DMS79 treated with DMSO at 0.1 percent for 48 hours (cell line): ENCODE results near the gene ZNF564.
"Not testable (repeated sequence)": the region's sequence is repeated elsewhere in the genome, so short reads cannot be mapped to it uniquely, and the experiment has no call there.

Source experiments
- DNase-seq: peaks from one replicate; lab custom pipeline; 2025; lab: John Stamatoyannopoulos, UW

The ZNF564 gene

DNA sequence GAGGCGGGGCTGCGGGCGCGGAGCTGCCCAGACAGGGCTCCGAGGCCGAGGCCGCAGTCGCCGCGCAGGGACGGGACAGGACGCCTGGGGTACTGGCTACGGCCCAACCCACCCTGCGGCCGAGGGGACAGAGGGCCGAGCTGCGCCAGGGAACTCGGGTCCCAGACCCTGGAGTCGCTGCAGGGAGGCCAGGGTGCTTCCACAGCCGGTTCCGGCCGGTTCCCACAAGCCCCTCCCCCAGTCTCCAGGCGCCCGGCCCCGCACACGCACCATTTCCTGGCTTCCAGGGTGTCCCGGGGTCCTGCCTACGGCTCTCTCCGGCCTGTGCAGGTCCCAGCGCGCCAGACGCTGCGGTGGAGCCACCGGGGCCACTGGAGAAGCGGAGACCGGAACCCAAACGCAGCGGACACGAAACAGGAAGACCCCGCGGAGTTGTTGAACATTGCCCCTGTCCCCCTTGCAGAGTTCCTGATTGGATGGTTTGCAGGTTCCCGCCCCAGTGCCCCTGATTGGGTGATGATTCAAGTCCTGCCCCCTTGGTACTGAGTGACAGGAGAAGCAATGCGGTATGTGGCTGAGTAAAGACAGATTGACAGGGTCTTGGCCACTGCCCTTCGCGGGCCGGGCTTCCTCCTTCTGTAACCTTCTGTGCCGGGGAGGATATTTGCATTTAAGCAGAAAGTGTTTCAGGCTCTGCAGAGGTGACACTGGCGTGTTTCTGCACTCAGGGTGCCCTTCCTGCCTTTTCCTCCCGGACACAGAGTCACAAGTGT is at the start of gene ZNF564:
Gene ZNF564 (minus strand): TSS at position 423 of the 773 bp plus-strand sequence. CDS start 150 bp downstream, at position 273.
- peak; percentile 100 for DNase-seq

DNA sequence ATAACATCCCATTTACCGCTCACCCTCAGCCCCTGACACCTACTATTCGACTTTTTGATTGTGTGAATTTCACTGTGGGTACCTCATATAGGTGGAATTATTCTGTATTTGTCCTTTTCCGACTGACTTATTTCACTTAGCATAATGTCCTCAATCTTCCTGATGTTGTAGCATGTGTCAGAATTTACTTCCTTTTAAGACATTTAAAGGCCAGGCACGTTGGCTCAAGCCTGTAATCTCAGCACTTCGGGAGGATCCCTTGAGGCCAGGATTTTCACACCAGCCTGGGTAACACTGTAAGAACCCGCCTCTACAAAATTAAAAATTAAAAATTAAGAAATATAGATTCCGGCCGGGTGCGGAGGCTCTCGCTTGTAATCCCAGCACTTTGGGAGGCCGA is 46.3 kb upstream of the ZNF564 start:
- DNase-seq: no peak

DNA sequence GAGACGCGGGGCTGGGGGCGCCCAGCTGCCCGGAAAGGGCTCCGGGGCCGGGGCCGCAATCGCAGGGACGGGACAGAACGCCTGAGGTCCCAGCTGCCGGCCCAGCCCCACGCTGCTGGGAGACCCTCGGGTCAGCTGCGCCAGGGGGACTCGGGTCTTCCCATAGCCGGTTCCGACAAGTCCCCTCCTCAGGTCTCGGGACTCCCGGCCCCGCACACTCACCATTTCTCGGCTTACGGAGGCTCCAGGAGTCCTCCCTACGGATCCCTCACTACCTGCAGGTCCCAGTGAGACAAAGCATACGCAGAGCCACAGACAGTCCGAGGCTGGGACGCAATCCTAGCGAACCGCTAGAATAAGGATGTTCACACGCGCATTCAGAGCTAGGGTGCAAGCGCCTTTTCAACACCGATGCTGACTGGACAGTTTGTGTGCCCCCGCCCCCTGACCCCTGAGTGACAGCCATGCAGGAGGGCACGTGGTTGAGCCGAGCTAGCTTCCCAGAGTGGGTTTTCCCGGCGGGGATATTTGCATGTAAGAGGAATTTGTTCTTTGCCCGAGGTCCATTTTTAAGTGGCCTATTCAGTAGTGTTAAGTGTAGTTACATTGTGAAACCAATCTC is 45.8 kb upstream of the ZNF564 start:
- no peak for DNase-seq

DNA sequence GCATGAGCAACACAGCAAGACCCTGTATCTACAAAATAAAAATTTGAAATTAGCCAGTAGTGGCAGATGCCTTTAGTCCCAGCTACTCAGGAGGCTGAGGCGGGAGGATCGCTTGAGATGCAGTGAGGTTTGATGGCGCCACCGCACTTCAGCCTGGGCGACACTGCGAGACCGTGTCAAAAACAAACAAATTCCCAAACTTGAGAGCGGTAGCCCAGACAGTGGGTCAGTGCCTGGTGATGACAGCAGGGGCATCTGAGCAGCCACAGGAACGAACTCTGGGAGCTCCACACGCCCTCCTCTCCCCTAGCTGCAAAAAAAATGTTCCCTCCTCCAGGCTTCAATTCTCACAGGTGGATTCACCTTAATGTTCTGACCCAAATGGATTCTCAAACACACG is 45.2 kb upstream of the ZNF564 start:
- DNase-seq: no peak

DNA sequence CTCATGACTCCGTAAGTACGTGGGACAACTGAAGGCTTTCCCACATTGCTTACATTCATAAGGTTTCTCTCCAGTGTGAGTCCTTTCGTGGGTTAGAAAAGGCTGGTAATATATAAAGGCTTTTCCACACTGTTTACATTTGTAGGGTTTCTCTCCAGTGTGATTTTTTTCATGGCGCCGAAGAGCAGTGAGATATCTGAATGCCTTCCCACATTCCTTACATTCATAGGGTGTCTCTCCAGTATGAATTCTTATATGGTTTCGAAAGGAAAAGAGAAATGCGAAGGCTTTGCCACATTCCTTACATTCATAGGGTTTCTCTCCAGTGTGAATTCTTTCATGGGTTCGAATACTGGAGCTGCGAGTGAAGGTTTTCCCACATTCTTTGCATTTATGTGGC is 29.8 kb upstream of the ZNF564 start:
- no peak for DNase-seq

DNA sequence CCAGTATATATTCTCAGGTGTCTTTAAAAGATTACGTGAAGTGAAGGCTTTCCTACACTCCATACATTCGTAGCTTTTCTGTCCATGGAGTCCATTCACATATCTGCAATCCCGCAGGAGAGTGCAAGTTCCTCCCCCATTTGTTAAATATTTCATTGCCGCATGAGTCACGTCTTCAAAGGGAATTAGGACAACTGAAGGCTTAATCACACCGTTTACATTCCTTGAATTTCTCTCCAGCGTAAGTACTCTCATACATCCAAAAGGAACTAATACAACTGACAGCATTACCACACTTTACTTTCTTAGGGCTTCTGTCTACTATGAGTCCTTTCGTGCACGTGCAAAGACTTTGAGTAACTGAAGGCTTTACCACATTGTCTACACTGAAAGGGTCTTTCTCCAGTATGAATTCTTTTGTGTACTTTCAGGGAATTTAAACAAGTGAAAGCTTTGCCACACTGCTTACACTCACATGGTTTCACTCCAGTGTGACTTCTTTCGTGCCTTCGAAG is 29.0 kb upstream of the ZNF564 start:
- no peak for DNase-seq

DNA sequence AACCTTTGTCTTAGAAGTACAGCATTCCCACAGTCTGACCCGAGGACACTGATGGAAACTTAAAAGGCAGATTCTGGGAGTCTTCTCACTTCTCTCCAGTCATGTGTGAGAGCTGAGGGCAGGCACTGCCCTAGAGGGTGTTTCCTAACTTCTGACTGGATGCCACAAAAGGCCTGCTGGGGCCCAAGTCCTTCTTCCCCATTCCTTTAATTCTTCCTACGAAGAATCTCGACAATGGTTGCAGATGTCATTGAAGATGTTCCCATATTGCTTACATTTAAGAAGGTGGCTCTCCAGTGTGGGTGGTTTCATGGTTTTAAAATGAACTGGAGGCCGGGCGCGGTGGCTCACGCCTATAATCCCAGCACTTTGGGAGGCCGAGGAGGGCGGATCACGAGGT is 27.4 kb upstream of the ZNF564 start:
- no peak for DNase-seq

DNA sequence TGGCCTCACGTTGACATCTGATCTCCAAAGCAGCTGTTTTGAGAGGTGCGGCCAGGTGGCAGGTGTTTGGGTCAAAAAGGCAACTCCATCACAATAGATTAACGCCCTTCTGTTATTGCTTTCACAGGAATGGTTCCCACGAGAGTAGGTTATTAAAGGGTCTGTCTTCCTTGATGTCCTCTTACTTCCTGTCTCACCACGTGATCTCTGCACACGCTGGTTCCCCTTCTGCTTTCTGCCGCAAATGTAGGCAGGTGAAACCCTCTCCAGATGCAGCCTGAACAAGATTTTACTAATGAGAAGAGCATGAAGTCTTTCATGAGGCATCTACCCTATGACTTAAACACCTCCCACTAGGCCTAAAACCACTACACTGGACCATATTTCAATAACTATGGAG is 22.8 kb upstream of the ZNF564 start:
- no peak for DNase-seq

DNA sequence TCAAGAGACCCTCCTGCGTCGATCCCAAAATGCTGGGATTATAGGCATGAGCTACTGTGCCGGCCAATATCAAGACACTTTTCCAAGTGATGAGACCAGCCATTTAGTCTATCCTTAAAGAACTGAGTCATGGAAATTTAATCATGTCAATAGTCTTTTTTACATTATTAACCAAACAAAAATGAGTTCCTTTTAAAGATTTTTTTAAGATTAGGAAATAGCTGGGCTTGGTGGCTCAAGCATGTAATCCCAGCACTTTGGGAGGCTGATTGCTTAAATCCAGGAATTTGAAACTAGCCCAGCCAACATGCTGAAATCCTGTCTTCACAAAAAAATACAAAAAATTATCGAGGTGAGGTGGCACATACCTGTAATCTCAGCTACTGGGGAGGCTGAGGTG is 16.7 kb upstream of the ZNF564 start:
- no peak for DNase-seq

DNA sequence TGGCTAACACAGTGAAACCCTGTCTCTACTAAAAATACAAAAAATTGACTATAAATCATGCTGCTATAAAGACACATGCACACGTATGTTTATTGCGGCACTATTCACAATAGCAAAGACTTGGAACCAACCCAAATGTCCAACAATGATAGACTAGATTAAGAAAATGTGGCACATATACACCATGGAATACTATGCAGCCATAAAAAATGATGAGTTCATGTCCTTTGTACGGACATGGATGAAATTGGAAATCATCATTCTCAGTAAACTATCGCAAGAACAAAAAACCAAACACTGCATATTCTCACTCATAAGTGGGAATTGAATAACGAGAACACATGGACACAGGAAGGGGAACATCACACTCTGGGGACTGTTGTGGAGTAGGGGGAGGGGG is 15.1 kb upstream of the ZNF564 start:
- not testable (repeated sequence) for DNase-seq

DNA sequence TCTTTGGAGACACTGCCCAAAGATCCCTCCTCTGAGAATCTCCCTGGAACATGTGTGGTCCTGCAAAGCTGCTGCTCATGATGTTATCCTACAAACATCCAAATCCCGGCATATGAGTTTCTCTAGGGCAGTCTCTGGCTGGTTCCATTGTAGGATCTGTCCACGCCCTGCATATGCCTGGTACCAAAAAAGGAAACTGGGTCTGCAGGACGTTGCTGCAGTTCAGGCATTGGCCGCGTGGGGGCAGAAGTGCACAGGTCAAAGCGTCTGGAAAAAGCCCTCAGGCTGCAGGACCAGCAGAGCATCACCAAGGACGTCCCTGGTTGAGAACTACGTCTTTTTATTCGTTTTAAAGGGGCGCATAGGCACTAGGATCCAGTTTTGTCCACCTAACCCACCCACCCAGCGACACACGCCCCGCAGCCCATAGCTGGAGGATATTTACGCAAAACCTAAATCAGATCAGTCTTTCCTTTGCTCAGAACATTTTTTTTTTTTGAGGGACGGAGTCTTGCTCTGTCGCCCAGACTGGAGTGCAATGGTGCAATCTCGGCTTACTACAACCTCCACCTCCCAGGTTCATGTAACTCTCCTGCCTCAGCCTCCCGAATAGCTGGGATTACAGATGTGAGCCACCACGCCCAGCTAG is 12.9 kb upstream of the ZNF564 start:
- DNase-seq: peak; percentile 77

DNA sequence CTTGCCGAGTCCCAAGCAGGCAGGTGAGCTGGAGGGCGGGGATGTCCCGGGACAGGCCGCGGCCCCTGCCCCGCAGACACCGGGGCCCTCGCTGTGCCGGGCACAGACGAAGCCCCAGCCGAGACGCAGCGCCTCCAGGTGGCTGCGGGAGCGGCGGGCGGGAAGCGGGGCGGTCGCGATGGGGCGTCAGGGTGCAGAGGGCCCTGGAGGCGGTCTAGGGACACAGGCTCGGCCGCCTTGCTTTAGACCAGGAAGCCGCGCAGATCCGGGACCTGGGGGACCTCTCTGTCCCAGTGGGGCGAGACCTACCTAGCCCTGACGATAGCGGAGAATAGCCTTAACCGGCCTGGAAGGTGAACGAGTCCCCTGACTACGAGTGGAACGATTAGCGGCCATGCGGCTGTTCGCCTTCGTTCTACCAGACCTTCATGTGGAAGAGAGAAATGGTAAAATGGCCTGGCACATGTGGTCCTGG is 4.2 kb upstream of the ZNF564 start:
- DNase-seq: no peak

DNA sequence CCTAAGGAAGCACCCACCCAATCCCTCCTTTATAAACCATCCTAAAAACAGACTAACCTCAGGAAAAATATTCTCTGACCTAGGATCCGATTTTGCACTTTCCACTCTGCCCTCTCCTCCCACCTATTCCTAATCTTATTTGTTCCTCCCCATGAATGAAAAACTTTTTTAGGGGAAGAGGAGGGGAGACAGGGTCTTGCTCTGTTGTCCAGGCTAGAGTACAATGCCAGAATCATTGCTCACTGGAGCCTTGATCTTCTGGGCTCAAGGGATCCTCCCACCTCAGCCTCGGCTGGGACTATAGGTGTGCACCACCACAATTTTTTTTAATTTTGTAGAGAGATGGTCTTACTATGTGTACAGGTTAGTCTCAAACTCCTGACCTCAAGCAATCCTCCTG is 4.4 kb downstream of the ZNF564 start:
- no peak for DNase-seq

DNA sequence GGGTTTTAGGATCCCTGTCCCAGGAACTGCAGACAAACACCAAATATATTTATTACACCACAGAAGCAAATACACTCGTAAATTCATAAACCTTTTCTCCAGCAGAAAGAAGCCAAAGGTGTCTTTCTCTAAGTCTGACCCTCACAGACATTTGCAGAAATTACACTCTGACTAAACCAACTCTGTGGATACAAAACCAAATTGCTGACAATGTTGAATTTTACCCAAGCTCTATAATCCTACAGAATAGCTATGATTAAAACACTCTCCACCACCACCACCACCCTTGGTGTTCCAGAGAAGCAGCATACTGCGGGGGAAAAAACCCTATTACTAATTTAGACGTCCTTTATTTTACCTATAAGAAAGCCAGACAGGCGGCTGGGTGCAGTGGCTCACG is 5.2 kb downstream of the ZNF564 start:
- DNase-seq: no peak

DNA sequence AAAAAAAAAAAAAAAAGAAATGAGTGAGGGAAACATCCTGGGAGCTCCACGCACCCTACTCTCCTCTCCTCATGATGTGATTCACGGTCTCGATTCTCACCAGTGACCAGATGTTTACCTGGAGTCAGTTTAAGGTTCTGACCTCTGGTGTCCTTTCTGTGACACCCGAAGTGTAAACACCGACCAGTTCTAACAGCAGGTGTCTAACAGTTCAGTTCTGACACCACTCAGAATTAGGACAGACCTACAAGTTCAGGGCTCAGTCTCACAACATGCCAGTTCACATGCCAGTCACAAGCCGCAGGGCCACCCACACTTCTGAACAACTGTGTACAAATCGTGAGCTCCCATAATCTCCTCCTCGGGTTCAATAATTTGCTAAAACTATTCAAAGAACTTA is 6.0 kb downstream of the ZNF564 start:
- no peak for DNase-seq

DNA sequence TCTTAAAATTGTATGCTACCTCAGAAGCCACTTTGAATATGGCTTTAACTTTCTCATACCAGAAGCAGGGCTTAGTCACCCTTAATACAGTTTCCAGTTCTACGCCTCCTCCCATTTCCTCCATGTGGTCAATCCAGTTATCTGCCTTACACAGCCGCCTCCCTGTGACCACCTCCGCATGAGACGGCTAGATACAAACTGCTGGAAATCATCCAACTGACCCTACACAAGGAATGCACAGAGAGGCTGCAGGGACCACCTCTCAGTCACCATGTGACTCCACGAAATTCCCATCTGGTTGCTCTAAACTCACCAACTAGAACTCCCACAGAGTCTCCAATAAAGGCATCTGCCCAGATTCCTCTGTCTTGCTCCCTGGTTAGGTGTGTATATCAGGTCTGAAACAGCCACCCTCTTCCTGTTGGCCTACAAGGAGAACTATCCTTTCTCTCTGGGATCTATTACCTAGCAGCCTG is 6.8 kb downstream of the ZNF564 start:
- no peak for DNase-seq

DNA sequence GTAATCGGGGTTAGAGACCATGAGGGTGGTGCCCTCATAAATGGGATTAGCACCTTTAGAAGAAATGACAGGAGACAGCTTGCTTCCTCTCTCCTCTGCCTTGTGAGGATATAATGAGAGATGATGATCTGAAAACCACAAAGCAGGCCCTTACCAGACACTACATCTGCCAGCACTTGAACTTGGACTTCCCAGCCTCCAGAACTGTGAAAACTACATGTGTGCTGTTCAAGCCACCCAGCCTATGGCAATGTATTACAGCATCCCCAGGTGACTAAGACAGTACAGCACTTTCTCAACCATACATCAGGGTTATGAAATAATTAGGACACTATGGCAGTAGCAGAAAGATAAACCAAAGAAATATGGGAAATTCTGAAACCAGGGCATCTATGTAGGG is 7.4 kb downstream of the ZNF564 start:
- no peak for DNase-seq

DNA sequence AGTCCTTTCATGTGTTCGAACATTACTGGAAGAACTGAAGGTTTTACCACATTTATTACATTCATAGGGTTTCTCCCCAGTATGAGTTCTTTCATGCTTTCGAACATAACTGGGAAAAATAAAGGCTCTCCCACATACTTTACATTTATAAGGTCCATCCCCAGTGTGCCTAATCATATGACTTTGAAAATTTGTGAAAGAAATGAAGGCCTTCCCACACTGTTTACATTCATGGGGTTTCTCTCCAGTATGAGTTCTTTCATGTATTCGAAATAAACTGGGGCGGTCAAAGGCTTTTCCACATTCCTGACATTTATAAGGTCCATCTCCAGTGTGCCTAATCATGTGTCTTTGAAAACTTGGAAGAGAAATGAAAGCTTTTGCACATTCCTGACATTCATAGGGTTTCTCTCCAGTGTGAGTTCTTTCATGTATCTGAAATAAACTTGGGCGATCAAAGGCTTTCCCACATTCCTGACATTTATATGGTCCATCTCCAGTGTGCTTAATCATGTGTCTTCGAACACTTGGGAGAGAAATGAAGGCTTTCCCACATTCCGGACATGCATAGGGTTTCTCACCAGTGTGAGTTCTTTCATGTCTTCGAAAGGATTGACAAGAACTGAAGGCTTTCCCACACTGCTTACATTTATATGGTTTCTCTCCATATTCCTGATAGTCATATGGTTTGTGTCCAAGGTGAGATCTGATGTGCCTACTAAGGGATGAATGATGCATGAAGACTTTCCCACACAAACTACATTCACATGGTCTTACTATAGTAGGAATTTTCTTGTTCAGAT is 24.0 kb downstream of the ZNF564 start:
- peak; percentile 15 for DNase-seq

DNA sequence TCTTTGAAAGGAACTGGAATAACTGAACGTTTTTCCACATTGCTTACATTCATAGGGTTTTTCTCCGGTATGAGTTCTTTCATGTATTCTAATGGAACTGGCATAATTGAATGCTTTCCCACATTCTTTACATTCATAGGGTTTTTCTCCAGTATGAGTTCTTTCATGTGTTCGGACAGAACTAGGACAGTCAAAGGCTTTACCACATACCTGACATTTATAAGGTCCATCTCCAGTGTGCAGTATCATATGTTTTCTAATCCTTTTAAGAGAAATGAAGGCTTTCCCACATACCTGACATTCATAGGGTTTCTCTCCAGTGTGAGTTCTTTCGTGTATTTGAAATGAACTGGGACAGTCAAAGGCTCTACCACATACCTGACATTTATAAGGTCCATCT is 24.7 kb downstream of the ZNF564 start:
- DNase-seq: no peak

DNA sequence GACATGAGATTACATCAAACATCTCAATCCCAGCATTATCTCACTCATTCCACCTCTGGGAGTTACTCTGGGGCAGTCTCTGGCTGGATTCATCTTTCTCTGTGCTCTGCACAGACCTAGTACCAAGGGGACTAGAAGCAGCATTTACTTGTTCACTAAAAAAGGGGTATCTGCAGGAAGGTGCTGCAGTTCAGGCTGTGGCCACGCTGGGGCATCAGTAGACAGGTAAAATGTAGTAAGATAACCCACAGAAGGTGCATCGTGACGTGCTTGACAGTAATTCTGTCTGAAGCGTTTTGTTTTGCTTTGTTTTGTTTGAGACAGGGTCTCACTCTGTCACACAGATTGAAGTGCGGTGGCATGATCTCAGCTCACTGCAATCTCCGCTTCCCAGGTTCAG is 29.3 kb downstream of the ZNF564 start:
- DNase-seq: no peak

DNA sequence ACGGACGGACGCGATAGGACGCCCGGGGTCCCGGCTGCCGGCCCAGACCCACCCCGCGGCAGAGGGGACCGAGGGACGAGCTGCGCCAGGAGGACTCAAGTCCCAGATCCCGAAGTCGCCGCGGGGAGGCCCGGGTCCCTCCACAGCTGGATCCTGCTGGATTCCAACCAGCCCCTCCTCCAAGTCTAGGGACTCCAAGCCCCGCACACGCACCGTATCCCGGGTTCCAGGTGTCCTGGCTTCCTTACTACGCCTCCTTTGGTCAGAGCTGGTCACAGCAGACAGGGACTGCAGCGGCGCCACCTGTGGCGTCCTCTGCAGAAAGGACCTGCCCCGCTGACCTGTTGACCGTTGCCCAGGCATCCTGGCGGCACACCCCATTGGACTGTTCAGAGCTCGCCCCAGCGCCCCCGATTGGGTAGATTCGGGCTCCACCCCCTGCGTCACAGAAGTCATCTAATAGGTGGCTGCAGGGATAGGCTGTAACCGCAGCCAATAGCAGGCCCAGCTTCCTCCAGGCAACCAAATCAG is 37.7 kb downstream of the ZNF564 start:
- no peak for DNase-seq

DNA sequence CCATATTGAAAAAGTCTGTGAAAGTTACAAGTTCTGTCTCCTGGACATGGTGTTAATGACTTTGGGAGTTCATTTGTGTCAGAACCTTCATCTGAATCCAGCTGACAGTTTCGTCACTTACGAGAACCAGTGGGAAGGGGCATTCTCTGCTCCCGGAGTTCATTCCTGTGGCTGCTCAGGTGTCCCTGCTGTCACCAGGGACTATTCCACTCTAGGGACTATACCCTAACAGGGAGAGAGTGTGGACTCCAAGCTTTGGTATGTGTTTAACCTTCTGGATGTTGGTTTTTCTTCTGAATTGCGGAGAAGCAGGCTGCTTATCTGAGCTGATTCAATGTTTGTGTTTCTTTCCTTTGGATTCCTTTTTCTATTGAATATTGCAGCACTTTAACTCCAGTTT is 54.2 kb downstream of the ZNF564 start:
- no peak for DNase-seq
